Endothelial cell of umbilical vein (primary cell): ENCODE results near the gene ICE1. TPM values are rescaled to one million over a fixed set of nuclear protein-coding genes. Genes with fewer than 3 reads are reported as not detected.

Experiments used
- BruUV-seq: library from RNA; stranded (reverse); fragments of 400-500 nt; replicated peaks from 2 replicates; lab custom pipeline; 2021; lab: Mats Ljungman, UMichigan
- CTCF ChIA-PET: fragments of 300-600, 350-600 bp; sonication (Branson Sonifier 250); formaldehyde crosslinking; loops from one replicate; lab custom pipeline; 2021; ENCODE audit warnings: antibody characterized with exemption, inconsistent platforms; lab: Charles Lee
- POLR2A ChIA-PET: fragments of 300-600, 350-600 bp; sonication (Branson Sonifier 250); formaldehyde crosslinking; loops from one replicate; lab custom pipeline; 2021; ENCODE audit warnings: antibody characterized with exemption, inconsistent platforms; lab: Charles Lee
- DNase-seq: peaks from one replicate; pipeline ENCODE4 v3.0.0-alpha.2; 2011; ENCODE audit warnings: low read depth, low spot score
- FAIRE-seq: peaks from 2 replicates; lab custom pipeline; 2011; peaks lifted over from hg19 to GRCh38; lab: Jason Lieb, UNC
- H2AFZ ChIP-seq: 2 replicates; pipeline ENCODE4 v1.6.0; 2012; ENCODE audit warnings: low read depth, low read length, control low read depth, inconsistent platforms
- H3K27ac ChIP-seq: 2 replicates; pipeline ENCODE4 v1.5.1; 2011; ENCODE audit warnings: low read depth, mild to moderate bottlenecking, control low read depth, low read length, moderate library complexity; ENCODE audit not compliant: insufficient read depth
- H3K27me3 ChIP-seq, 2 experiments: 2 replicates each; pipeline versions ENCODE4 v1.6.0 to v1.6.1; 2011; ENCODE audit warnings: low read length in 2 of 2, mixed read lengths in 1 of 2; ENCODE audit not compliant: control insufficient read depth in 2 of 2, insufficient read depth in 2 of 2
- H3K36me3 ChIP-seq, 2 experiments: 2 replicates in 1 of 2; 3 replicates in 1 of 2; pipeline ENCODE4 v1.5.1; 2011; ENCODE audit warnings: low read length in 2 of 2, mild to moderate bottlenecking in 1 of 2, moderate library complexity in 1 of 2; ENCODE audit not compliant: control insufficient read depth in 2 of 2, insufficient read depth in 2 of 2; ENCODE audit errors: extremely low read depth in 1 of 2
- H3K4me1 ChIP-seq: 3 replicates; pipeline ENCODE4 v1.5.1; 2011; ENCODE audit warnings: mild to moderate bottlenecking, low read length; ENCODE audit not compliant: control insufficient read depth, insufficient read depth; ENCODE audit errors: extremely low read depth
- H3K4me2 ChIP-seq: 2 replicates; pipeline ENCODE4 v1.6.1; 2011; ENCODE audit warnings: low read length, control low read depth, mixed read lengths; ENCODE audit not compliant: insufficient read depth
- H3K4me3 ChIP-seq, 3 experiments: fragments of 200-600 bp in 1 of 3; sonication (generic), shearing (Covaris generic) in 1 of 3; replicated peaks in 1 of 3; 2 replicates each; pipeline ENCODE4 v1.5.1; 2011 to 2016; ENCODE audit warnings: control low read depth in 3 of 3, low read length in 3 of 3, mild to moderate bottlenecking in 2 of 3, inconsistent platforms in 1 of 3, low read depth in 1 of 3, moderate library complexity in 1 of 3; ENCODE audit not compliant: insufficient read depth in 1 of 3
- H3K79me2 ChIP-seq: 2 replicates; pipeline ENCODE4 v1.6.0; 2012; ENCODE audit warnings: low read length, inconsistent platforms; ENCODE audit not compliant: control insufficient read depth, insufficient read depth
- H3K9ac ChIP-seq: replicated peaks from 2 replicates; pipeline ENCODE3; 2011; ENCODE audit warnings: low read length, control low read depth; ENCODE audit not compliant: insufficient read depth; ENCODE audit errors: extremely low read depth
- H3K9me1 ChIP-seq: replicated peaks from 3 replicates; pipeline ENCODE4 v1.6.0; 2011; ENCODE audit warnings: mild to moderate bottlenecking, low read length; ENCODE audit not compliant: control insufficient read depth, insufficient read depth; ENCODE audit errors: extremely low read depth
- H3K9me3 ChIP-seq: replicated peaks from 2 replicates; pipeline ENCODE4 v1.5.1; 2012; ENCODE audit warnings: low read length, inconsistent platforms; ENCODE audit not compliant: control insufficient read depth, insufficient read depth
- H4K20me1 ChIP-seq: replicated peaks from 2 replicates; pipeline ENCODE3; 2011; ENCODE audit warnings: mild to moderate bottlenecking, low read length; ENCODE audit not compliant: control insufficient read depth, insufficient read depth; ENCODE audit errors: extremely low read depth
- CTCF ChIP-seq, 2 donors: IDR thresholded peaks; 1 replicate in 1 of 2; 2 replicates in 1 of 2; pipeline ENCODE4 v1.5.1; 2011; ENCODE audit warnings: low read length in 2 of 2, mild to moderate bottlenecking in 2 of 2, moderate library complexity in 2 of 2, control low read depth in 1 of 2, inconsistent platforms in 1 of 2, low read depth in 1 of 2; ENCODE audit not compliant: insufficient read depth in 1 of 2; ENCODE audit errors: extremely low read depth in 1 of 2
- FOS ChIP-seq: IDR thresholded peaks from 2 replicates; pipeline ENCODE4 v1.6.1; 2011; ENCODE audit warnings: mild to moderate bottlenecking, low read length, moderate library complexity, borderline replicate concordance; ENCODE audit not compliant: insufficient read depth
- MAX ChIP-seq: IDR thresholded peaks from 2 replicates; pipeline ENCODE4 v1.6.1; 2011; ENCODE audit not compliant: insufficient read depth, insufficient read length
- MYC ChIP-seq: IDR thresholded peaks from one replicate; pipeline ENCODE4 v1.6.1; 2011; ENCODE audit warnings: mild to moderate bottlenecking, low read depth, low read length
- POLR2A ChIP-seq: IDR thresholded peaks from 2 replicates; pipeline ENCODE4 v1.6.1; 2012; ENCODE audit warnings: low read depth, mild to moderate bottlenecking, control low read depth, low read length
- POLR2AphosphoS5 ChIP-seq: IDR thresholded peaks from 2 replicates; pipeline ENCODE4 v1.6.1; 2012; ENCODE audit warnings: low read depth, mild to moderate bottlenecking, control low read depth, low read length, moderate library complexity; ENCODE audit not compliant: insufficient read depth
- dilution Hi-C: fragments of 300-500 bp; cut with MboI; formaldehyde crosslinking; loops from one replicate; pipeline ENCODE4 v1.15.0; 2019; ENCODE audit warnings: low sequenced_read_pairs; ENCODE audit not compliant: extremely low pct_ligation_motif_present
- intact Hi-C: fragments of 100-400 bp; cut with micrococcal nuclease; formaldehyde crosslinking; loops from one replicate; pipeline ENCODE4 v1.10.0; 2022
- polyA plus RNA-seq, 4 experiments: library from polyadenylated mRNA; depleted of rRNA in 3 of 4; stranded (reverse) in 3 of 4; unstranded in 1 of 4; fragments of >200 nt; gene quantifications; 2 replicates each; pipeline versions ENCODE4 v1.2.1 to v1.2.3, GENCODE V29; 2011 to 2012; ENCODE audit warnings: missing spikeins in 1 of 4
- total RNA-seq: library from RNA; stranded (reverse); gene quantifications from 2 replicates; pipeline ENCODE4 v1.2.3, GENCODE V29; 2021

ICE1 gene
- total and polyA plus RNA-seq, 2 donors (not counting 3 experiments of a cell fraction or from before 2014, with no cell fraction given) = 8.8 to 29.1 TPM

- intact Hi-C loops = no loop called here
These were observed 98.6 kb downstream of the ICE1 start for GRCh38 chr5:5521029-5521428.

More at GRCh38 chr5:5521029-5521428, 98.6 kb downstream of the ICE1 start:
- H3K27me3 ChIP-seq = no peaks in the 10 kb centered on the region
- dilution Hi-C loops = no loop called here
- H3K79me2 ChIP-seq = no peaks in the 10 kb centered on the region
- H3K9ac ChIP-seq = no peak overlapping the region
- no peaks in the 10 kb centered on the region for H3K4me1 ChIP-seq
- no peaks in the 10 kb centered on the region for H3K36me3 ChIP-seq
- no peaks in the 10 kb centered on the region for H4K20me1 ChIP-seq
- no peaks in the 10 kb centered on the region for H3K9me1 ChIP-seq
- TF ChIP-seq POLR2A (no peak), POLR2AphosphoS5 (no peak), MAX (no peak), FOS (no peak), MYC (no peak), CTCF (IDR thresholded peaks at IDR 0.05; ENCODE audit: extremely low read depth in 1 of 2, insufficient read depth in 1 of 2, low read depth in 1 of 2, low read length in 2 of 2) (no peak)
- BruUV-seq = no TSS peak
- DNase-seq = no peak
- H2AFZ ChIP-seq = no peak overlapping the region
- H3K27ac ChIP-seq = no peak overlapping the region
- no peak overlapping the region for H3K4me2 ChIP-seq
- POLR2A ChIA-PET = no interaction called here
- no peaks in the 10 kb centered on the region for H3K9me3 ChIP-seq
- CTCF ChIA-PET = no interaction called here
- no peak overlapping the region for H3K4me3 ChIP-seq
- no peak for FAIRE-seq
